GM23338 (cell line): ENCODE results near the gene ANKRD17. TPM values are rescaled to one million over a fixed set of nuclear protein-coding genes. Genes with fewer than 3 reads are reported as not detected.
A peak's percentile ranks its signal among the peaks of the same experiment; 100 is the strongest.

Experiments
- ATAC-seq: fragments of 200-7000 bp; cut with Tn5 transposase; 3 replicates; pipeline ENCODE4 v1.9.1; 2020
- DNase-seq: peaks from one replicate; pipeline ENCODE4 v3.0.0-alpha.2; 2015; ENCODE audit warnings: low spot score
- H2AFZ ChIP-seq: fragments of 200-600 bp; sonication (generic); 2 replicates; pipeline ENCODE4 v1.8.0; 2016; ENCODE audit warnings: antibody characterized with exemption, mild to moderate bottlenecking, moderate library complexity
- H3F3A ChIP-seq: fragments of 200-600 bp; sonication (generic); replicated peaks from 2 replicates; pipeline ENCODE4 v1.8.0; 2017; ENCODE audit warnings: antibody characterized with exemption, mixed run types, low read depth
- H3K27ac ChIP-seq: fragments of 200-600 bp; sonication (generic); 2 replicates; pipeline ENCODE4 v1.6.1; 2016; ENCODE audit warnings: low read depth
- H3K27me3 ChIP-seq: fragments of 200-600 bp; sonication (generic); 2 replicates; pipeline ENCODE4 v1.8.0; 2016; ENCODE audit warnings: mild to moderate bottlenecking, mixed run types, moderate library complexity; ENCODE audit not compliant: insufficient read depth
- H3K36me3 ChIP-seq: fragments of 200-600 bp; sonication (generic); 2 replicates; pipeline ENCODE4 v1.8.0; 2016; ENCODE audit warnings: mild to moderate bottlenecking; ENCODE audit not compliant: insufficient read depth
- H3K4me1 ChIP-seq: fragments of 200-600 bp; sonication (generic); 2 replicates; pipeline ENCODE4 v1.8.0; 2016; ENCODE audit warnings: mild to moderate bottlenecking, moderate library complexity; ENCODE audit not compliant: insufficient read depth
- H3K4me2 ChIP-seq: fragments of 200-600 bp; sonication (generic); 2 replicates; pipeline ENCODE4 v1.7.1; 2017; ENCODE audit warnings: mixed run types
- H3K4me3 ChIP-seq: fragments of 200-600 bp; sonication (generic); 2 replicates; pipeline ENCODE4 v1.6.1; 2016; ENCODE audit warnings: mixed run types
- H3K79me2 ChIP-seq: fragments of 200-600 bp; sonication (generic); replicated peaks from 2 replicates; pipeline ENCODE4 v1.8.0; 2017; ENCODE audit warnings: mild to moderate bottlenecking; ENCODE audit not compliant: insufficient read depth
- H3K9me2 ChIP-seq: fragments of 200-600 bp; sonication (generic); 2 replicates; pipeline ENCODE4 v1.8.0; 2017; ENCODE audit not compliant: insufficient read depth
- H4K20me1 ChIP-seq: fragments of 200-600 bp; sonication (generic); replicated peaks from 2 replicates; pipeline ENCODE4 v1.8.0; 2017; ENCODE audit warnings: mild to moderate bottlenecking; ENCODE audit not compliant: insufficient read depth
- H3K27ac Mint-ChIP-seq: 2 replicates; pipeline ENCODE4 v1.8.0; 2020; ENCODE audit warnings: inconsistent platforms, mild to moderate bottlenecking, moderate library complexity, mixed read lengths
- H3K27me3 Mint-ChIP-seq: 3 replicates; pipeline ENCODE4 v1.8.0; 2022; ENCODE audit warnings: low read depth, mild to moderate bottlenecking, moderate library complexity, mixed read lengths, inconsistent platforms; ENCODE audit not compliant: insufficient read depth, poor library complexity
- H3K36me3 Mint-ChIP-seq: 3 replicates; pipeline ENCODE4 v1.8.0; 2021; ENCODE audit warnings: low read depth, mild to moderate bottlenecking, inconsistent platforms, moderate library complexity, mixed read lengths
- H3K4me1 Mint-ChIP-seq: 3 replicates; pipeline ENCODE4 v1.8.0; 2020; ENCODE audit warnings: mild to moderate bottlenecking, inconsistent platforms, mixed read lengths
- H3K4me3 Mint-ChIP-seq: 3 replicates; pipeline ENCODE4 v1.8.0; 2021; ENCODE audit warnings: moderate library complexity, mild to moderate bottlenecking, inconsistent platforms, mixed read lengths
- H3K9me3 Mint-ChIP-seq: 3 replicates; pipeline ENCODE4 v1.8.0; 2020; ENCODE audit warnings: moderate library complexity, mild to moderate bottlenecking, inconsistent platforms, mixed read lengths
- CREB1 ChIP-seq: fragments of 250-450 bp; sonication (Bioruptor Pico); IDR thresholded peaks from 2 replicates; pipeline ENCODE4 v1.5.0; 2020; ENCODE audit warnings: low read depth, mild to moderate bottlenecking, moderate library complexity
- EZH2 ChIP-seq: fragments of 200-600 bp; sonication (generic); IDR thresholded peaks from one replicate; pipeline ENCODE4 v1.8.0; 2017; ENCODE audit warnings: antibody characterized with exemption, mild to moderate bottlenecking, low read depth; ENCODE audit not compliant: unreplicated experiment
- EZH2phosphoT487 ChIP-seq: fragments of 200-600 bp; sonication (generic); IDR thresholded peaks from one replicate; pipeline ENCODE4 v1.8.1; 2018; ENCODE audit warnings: antibody characterized with exemption; ENCODE audit not compliant: unreplicated experiment
- JUNB ChIP-seq: IDR thresholded peaks from one replicate; pipeline ENCODE4 v1.6.1; 2016; ENCODE audit warnings: antibody characterized with exemption; ENCODE audit not compliant: unreplicated experiment
- NANOG ChIP-seq: IDR thresholded peaks from 2 replicates; pipeline ENCODE4 v1.6.1; 2016; ENCODE audit warnings: antibody characterized with exemption, borderline replicate concordance
- STAT1 ChIP-seq: IDR thresholded peaks from one replicate; pipeline ENCODE4 v1.6.1; 2016; ENCODE audit warnings: antibody characterized with exemption; ENCODE audit not compliant: unreplicated experiment
- ZNF114 ChIP-seq: fragments of 250-450 bp; sonication (Bioruptor Pico); IDR thresholded peaks from 2 replicates; pipeline ENCODE4 v1.5.0; 2020; ENCODE audit warnings: mild to moderate bottlenecking, moderate library complexity
- ZNF331 ChIP-seq: fragments of 250-450 bp; sonication (Bioruptor Pico); IDR thresholded peaks from 2 replicates; pipeline ENCODE4 v1.5.0; 2020; ENCODE audit warnings: low read depth, mild to moderate bottlenecking, moderate library complexity
- polyA plus RNA-seq: library from polyadenylated mRNA; unstranded; fragments of >200 nt; fragmentation: Nextera tagmentation; extraction: Ambion mirVana; gene quantifications from 2 replicates; pipeline ENCODE4 v1.2.1, GENCODE V29; 2016
- total RNA-seq: library from RNA; depleted of rRNA; stranded (reverse); fragments of >200 nt; shearing (Covaris generic); gene quantifications from 2 replicates; pipeline ENCODE4 v1.2.3, GENCODE V29; 2014
- TF ChIP-seq, protein P1 (sequence below): IDR thresholded peaks from 2 replicates; pipeline ENCODE4 v1.6.1; 2016; ENCODE audit warnings: antibody characterized with exemption
- TF ChIP-seq, protein P2 (sequence below): IDR thresholded peaks from one replicate; pipeline ENCODE4 v1.6.1; 2018; ENCODE audit warnings: antibody characterized with exemption; ENCODE audit not compliant: unreplicated experiment

ANKRD17 gene
- total and polyA plus RNA-seq, 2 experiments from 2014 or later, result 41.9 to 85.3 TPM

DNA sequence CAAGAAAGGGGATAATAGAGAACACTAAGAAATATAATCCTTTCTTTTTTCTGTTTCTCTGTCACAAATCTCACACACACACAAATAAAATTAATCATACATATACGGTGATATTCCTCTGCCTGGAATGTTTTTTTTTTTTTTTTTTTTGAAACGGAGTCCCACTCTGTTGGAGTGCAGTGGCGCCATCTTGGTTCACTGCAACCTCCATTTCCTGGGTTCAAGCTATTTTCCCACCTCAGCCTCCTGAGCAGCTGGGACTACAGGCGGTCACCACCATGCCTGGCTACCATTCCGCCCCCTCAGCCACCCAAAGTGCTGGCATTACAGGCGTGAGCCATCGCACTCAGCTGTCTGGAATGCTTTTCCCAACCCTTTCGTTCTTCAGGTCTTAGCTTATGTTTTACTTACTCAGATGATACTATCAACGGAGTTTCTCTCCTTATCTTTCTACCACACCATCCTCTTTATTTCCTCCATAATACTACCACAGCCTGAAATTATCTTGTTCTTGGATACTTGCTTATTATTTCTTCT is 69.3 kb downstream of the ANKRD17 start (continued):
- TF ChIP-seq, protein P1, sequence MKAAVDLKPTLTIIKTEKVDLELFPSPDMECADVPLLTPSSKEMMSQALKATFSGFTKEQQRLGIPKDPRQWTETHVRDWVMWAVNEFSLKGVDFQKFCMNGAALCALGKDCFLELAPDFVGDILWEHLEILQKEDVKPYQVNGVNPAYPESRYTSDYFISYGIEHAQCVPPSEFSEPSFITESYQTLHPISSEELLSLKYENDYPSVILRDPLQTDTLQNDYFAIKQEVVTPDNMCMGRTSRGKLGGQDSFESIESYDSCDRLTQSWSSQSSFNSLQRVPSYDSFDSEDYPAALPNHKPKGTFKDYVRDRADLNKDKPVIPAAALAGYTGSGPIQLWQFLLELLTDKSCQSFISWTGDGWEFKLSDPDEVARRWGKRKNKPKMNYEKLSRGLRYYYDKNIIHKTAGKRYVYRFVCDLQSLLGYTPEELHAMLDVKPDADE, result no peak
- TF ChIP-seq, protein P2, sequence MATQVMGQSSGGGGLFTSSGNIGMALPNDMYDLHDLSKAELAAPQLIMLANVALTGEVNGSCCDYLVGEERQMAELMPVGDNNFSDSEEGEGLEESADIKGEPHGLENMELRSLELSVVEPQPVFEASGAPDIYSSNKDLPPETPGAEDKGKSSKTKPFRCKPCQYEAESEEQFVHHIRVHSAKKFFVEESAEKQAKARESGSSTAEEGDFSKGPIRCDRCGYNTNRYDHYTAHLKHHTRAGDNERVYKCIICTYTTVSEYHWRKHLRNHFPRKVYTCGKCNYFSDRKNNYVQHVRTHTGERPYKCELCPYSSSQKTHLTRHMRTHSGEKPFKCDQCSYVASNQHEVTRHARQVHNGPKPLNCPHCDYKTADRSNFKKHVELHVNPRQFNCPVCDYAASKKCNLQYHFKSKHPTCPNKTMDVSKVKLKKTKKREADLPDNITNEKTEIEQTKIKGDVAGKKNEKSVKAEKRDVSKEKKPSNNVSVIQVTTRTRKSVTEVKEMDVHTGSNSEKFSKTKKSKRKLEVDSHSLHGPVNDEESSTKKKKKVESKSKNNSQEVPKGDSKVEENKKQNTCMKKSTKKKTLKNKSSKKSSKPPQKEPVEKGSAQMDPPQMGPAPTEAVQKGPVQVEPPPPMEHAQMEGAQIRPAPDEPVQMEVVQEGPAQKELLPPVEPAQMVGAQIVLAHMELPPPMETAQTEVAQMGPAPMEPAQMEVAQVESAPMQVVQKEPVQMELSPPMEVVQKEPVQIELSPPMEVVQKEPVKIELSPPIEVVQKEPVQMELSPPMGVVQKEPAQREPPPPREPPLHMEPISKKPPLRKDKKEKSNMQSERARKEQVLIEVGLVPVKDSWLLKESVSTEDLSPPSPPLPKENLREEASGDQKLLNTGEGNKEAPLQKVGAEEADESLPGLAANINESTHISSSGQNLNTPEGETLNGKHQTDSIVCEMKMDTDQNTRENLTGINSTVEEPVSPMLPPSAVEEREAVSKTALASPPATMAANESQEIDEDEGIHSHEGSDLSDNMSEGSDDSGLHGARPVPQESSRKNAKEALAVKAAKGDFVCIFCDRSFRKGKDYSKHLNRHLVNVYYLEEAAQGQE, result no peak
- no peak for TF ChIP-seq EZH2phosphoT487
- no peak for TF ChIP-seq STAT1
- no peak for TF ChIP-seq ZNF114

DNA sequence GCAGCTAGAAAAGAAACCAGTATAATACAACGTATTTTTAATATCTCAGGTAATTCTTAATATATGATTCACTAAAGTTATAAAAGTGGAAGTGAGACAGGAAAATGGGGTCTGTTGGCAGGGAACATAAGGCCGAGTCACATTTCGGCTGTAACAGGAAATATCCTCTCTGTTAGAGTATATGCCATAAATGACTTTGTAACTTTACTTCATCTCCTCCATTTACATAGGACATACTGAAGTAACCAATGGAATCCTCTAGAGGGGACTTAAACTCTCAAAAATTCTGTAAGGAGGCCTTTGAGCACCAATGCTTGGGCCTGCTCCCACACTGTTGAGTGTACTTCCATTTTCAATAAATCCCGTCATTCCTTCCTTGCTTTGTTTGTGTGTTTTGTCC is 71.3 kb downstream of the ANKRD17 start:
- Mint-ChIP-seq H3K27ac (0 out of 2 replicates have a peak overlapping the region, but pooled peaks have one; percentile 48), H3K4me3 (no peak overlapping the region)

DNA sequence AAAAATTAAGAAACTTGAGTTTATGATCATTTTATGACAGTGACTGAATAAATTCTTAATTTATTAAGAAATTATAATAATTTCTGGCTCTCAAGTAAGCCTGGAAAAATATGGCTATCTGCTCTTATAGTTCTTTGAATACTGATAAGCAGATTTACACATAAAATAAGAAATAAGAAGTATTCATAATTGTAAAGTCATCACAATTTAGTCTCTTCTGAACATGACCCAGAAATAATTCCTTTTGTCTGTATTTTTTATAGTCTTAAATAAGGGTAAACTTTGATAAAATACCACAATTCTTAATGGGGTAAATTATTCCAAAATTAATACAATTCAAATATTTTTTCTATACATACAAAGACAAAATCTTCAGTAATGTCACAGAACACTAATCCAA is 72.7 kb downstream of the ANKRD17 start:
- no peak for ATAC-seq
- Mint-ChIP-seq H3K4me1 (peaks cover 12% of the 10 kb centered on the region), H3K36me3 (peaks cover 17% of the 10 kb centered on the region), H3K27ac (no peak overlapping the region), H3K9me3 (no peaks in the 10 kb centered on the region), H3K4me3 (no peak overlapping the region), H3K27me3 (no peaks in the 10 kb centered on the region)
- no peaks in the 10 kb centered on the region for H3K36me3 ChIP-seq
- no peak overlapping the region for H2AFZ ChIP-seq
- no peak overlapping the region for H3K4me2 ChIP-seq
- no peaks in the 10 kb centered on the region for H3K9me2 ChIP-seq
- H3K27ac ChIP-seq, result no peak overlapping the region
- DNase-seq, result no peak
- no peaks in the 10 kb centered on the region for H3F3A ChIP-seq
- H3K4me1 ChIP-seq, result peaks cover 3% of the 10 kb centered on the region; the same call in 1 of the 2 replicates
- H3K4me3 ChIP-seq, result no peak overlapping the region
- 0 out of 2 replicates have a peak, but pooled peaks cover 12% of the 10 kb centered on the region for H4K20me1 ChIP-seq
- H3K79me2 ChIP-seq, result peaks cover 98% of the 10 kb centered on the region
- H3K27me3 ChIP-seq, result no peaks in the 10 kb centered on the region
- TF ChIP-seq ZNF331, result no peak
- TF ChIP-seq JUNB, result no peak
- TF ChIP-seq, protein P1, result no peak
- no peak for TF ChIP-seq ZNF114
- no peak for TF ChIP-seq STAT1
- TF ChIP-seq, protein P2, result no peak
- no peak for TF ChIP-seq CREB1 (CRISPR knock-in tag)
- no peak for TF ChIP-seq NANOG
- no peak for TF ChIP-seq EZH2phosphoT487
- TF ChIP-seq EZH2, result no peak

More for the DNA sequence above, 71.3 kb downstream of the ANKRD17 start:
- Histone ChIP-seq H3K4me2 (no peak overlapping the region), H3K79me2 (peaks cover 100% of the 10 kb centered on the region), H3K36me3 (no peaks in the 10 kb centered on the region), H2AFZ (no peak overlapping the region), H3F3A (no peaks in the 10 kb centered on the region), H3K4me3 (no peak overlapping the region), H3K4me1 (no peaks in the 10 kb centered on the region), H4K20me1 (0 out of 2 replicates have a peak, but pooled peaks cover 12% of the 10 kb centered on the region), H3K27ac (no peak overlapping the region), H3K9me2 (no peaks in the 10 kb centered on the region), H3K27me3 (no peaks in the 10 kb centered on the region)
- TF ChIP-seq EZH2phosphoT487 (no peak), ZNF114 (no peak)
- ATAC-seq (peak; percentile 45; the same call in 1 of the 3 replicates), DNase-seq (peak; percentile 41)
- Mint-ChIP-seq H3K36me3 (peaks cover 17% of the 10 kb centered on the region), H3K27me3 (no peaks in the 10 kb centered on the region), H3K9me3 (no peaks in the 10 kb centered on the region), H3K4me1 (peaks cover 7% of the 10 kb centered on the region; the same call in 2 of the 3 replicates)
